ACHN (cell line): ENCODE data around the gene UROS.

Experiments
- DNase-seq: peaks from one replicate; pipeline ENCODE4 v3.0.0-alpha.2; 2015
- in situ Hi-C: cut with HindIII; loops from 2 replicates; pipeline ENCODE4 v1.10.0; 2017; ENCODE audit warnings: low sequenced_read_pairs, low pct_ligation_motif_present, low pct_unique_long_range_greater_than_20kb

Gene UROS

DNA sequence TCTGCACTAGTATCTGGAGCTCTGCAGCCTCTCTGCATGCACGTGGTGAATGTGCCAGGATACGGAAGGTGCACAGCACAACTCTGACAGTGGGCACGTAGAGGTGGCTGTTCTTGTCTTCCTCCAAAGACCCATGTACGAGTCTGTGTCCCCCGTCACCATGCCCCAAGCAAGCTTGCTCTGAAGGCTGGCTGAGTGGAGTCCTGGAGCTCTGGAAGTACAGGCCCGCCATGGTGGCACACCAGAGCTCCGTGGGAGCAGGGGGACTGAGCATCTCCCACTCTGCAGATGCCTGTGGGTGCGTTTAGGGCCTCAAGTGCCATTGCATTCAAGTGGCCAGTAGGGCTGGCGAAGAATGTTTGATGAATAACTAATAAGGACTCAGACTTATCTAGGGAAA lies 17.3 kb upstream of the UROS start:
- DNase-seq = no peak
- in situ Hi-C loops = no loop called here

DNA sequence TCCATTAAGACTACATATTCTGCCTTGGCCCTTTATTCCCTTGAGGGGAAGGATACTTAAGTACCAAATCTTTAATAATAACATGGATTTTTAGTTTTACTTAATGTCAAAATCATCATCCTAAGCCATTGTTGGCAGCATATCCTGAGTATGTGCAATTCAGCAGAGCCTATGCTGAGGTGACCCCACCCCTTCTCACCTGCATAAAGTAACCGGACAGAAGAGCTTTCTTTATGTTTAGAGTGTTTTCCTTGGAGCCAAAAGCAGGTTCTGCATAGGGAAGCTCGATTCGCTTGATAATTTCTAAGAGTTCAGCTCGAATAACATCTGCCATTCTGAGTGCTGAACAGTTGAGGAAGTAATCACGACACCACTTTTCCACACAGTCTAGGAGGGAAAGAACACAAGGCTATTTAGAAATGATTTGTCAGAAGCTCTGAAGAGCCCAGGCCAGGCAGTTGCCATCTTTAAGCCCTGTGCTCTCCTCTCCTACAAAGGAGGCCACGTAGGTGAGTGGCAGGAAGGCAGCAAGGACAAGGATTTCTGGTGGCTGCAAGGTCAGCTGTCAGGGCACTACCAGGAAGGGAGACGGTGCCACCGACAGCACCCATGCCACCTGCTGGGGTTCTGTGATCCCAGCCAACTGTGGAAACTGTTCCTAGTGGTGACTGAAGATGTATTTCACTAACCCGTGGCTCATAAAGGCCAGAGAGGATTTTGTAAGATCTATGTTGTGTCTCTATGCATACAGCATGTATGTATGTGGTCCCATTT lies 15.9 kb upstream of the UROS start:
- no peak for DNase-seq
- in situ Hi-C loops = no loop called here

DNA sequence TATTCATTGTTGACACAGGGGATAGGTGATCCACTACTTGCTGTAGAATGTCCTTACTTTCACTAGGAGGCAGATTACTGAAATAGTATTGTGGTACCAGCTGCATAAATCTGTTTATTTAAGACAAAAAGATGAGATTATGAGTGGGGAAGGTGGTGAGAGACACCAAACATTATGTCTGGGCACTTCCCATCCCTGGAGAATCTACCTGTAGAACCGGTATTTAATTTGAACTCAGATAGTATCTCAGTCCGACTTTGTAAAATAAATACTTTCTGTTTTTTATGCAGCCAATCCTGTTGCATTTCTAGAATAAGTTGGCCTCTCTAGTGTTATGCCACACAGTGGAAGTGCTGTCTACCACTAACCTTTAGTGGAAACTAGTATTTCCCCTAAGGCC lies 13.7 kb upstream of the UROS start:
- in situ Hi-C loops = no loop called here
- no peak for DNase-seq

GRCh38 chr10:125828311-125828710 lies 5.3 kb upstream of the UROS start:
- in situ Hi-C loops = no loop called here
- no peak for DNase-seq

- no peak for DNase-seq
- in situ Hi-C loops = no loop called here
Measured at GRCh38 chr10:125827133-125827532, 4.1 kb upstream of the UROS start.

GRCh38 chr10:125824736-125825135 lies 1.7 kb upstream of the UROS start:
- in situ Hi-C loops = no loop called here
- peak; percentile 40 for DNase-seq

DNA sequence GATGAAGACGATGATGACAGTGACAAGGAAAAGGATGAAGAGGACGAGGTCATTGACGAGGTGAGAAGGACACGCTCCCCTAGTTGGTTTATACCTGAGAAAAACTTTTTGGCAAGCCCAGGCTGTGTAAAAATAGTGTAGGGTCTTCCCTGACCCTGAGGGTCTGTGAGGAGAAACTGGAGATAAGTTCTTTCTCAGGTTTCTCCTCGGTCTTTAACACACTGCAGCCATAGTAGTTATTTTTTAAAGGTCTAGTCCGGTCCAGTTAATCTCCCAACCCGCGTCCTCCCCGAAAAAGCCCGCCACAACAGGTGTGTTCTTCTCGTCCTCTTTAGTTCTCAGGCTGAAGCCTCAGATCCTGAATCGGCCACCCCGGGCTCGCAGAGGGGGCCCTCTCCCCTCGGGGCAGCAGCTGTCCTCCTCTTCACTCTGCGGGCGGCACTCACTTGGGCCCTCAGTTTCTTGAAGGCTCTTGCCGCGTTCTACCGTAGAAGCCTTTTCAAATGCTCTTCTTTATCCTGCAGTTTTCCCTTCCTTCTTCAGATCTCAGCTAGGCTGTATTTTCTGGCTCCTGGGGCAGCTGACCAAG lies 699 bp upstream of the UROS start:
- in situ Hi-C loops = no loop called here

DNA sequence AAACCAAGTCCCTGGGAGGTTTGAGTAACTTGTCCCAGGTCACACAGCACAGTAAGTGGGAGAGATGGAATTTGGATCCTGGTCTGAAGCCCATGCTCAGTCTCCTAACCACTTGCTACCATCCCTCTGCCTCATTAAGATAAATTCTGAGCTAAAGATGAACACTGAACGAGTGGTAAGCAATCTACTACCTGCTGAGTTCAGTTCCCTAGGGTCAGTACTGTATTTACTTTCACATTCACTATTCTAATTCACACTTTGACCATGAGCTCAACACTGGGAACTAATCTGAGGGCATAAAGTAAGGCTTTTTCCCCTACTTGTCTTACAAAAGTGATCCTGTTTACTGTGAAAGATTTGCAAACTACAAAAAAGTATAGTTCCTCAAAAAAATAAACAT lies 2.4 kb downstream of the UROS start:
- no peak for DNase-seq
- in situ Hi-C loops = no loop called here

More for the DNA sequence above, 699 bp upstream of the UROS start:
- DNase-seq = peak; percentile 26

DNA sequence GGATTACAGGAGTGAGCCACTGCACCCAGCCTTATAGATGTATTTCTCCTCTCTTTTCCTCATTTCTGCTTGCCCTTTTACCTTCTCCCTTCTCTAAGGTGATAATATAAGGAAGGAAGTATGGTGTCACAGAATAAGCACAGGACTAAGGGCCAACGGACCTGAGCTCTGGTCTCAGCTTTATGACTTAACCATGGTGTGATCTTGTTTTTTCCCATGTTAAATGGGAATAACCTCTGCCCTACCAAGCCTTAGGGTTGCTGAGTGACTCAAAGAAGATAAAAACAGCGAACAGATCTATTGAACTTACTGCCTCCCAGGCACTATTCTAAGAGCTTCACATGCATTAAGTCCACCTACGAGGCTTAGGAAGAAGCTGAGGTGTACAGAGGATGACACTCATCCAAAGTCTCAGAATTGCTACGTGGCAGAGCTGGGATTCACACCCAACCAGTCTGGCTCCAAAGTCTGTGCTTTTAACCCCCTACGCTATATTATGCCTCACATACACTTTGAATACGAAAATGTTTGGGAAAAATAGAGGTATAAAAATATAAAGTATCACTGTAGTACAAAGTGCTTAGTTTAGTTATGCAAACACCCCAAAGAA lies 5.6 kb downstream of the UROS start:
- no peak for DNase-seq
- in situ Hi-C loops = no loop called here

GRCh38 chr10:125816548-125816947 lies 6.5 kb downstream of the UROS start:
- in situ Hi-C loops = no loop called here
- DNase-seq = no peak

- in situ Hi-C loops = no loop called here
Measured at GRCh38 chr10:125815764-125816163, 7.3 kb downstream of the UROS start.

DNA sequence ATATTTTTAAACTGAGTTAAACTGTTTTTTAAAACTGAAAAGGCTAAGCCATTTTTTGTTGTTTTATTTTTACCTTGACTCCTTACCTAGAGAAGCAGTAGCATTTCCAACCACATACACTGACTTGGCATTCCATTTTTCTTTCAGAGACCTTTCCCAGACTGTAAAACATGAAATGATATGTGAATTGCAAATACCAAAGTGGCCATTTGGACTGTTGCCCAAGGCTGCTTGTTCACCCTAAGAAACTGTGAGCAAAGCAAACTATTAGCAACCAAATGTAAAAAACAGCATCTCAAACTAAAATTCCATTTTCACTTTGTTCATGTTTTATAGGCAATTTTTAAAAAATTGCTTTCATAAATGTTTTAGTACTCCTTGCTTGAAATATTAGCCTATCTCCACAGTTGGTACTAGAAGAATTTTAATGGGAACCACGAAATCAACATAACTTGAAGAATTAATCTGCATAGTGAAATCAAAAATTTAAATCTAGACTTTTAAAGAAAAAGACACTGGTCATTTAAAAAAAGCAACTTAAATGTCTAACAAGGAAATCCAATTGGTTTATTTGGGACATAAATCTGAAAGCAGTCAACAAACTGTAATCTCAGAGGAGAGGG lies 10.8 kb downstream of the UROS start:
- in situ Hi-C loops = no loop called here
- no peak for DNase-seq

More at GRCh38 chr10:125815764-125816163, 7.3 kb downstream of the UROS start:
- DNase-seq = no peak

GRCh38 chr10:125811251-125811650 lies 11.8 kb downstream of the UROS start:
- no peak for DNase-seq
- in situ Hi-C loops = no loop called here

- in situ Hi-C loops = no loop called here
- no peak for DNase-seq
Measured at GRCh38 chr10:125808047-125808446, 15.0 kb downstream of the UROS start.

DNA sequence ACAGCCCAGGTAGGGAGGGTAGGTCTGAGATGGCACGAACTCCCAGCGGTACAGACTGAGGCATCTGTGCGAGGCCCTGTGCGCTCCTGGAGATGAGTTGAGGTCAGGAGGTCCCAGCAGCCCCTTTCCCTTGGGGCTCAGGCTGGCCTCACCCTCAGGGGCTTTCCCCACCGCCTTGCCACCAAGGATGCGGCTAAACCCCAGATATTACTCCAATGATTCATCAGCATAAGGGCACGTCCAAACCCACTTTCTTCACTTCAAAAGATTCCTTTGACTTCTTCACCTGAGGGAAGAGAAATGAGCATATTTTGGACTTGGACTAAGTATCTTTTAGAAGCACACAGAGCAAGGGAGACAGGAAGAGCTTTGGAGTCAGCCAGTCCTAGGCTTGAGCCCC lies 20.3 kb downstream of the UROS start:
- in situ Hi-C loops = no loop called here
- no peak for DNase-seq

DNA sequence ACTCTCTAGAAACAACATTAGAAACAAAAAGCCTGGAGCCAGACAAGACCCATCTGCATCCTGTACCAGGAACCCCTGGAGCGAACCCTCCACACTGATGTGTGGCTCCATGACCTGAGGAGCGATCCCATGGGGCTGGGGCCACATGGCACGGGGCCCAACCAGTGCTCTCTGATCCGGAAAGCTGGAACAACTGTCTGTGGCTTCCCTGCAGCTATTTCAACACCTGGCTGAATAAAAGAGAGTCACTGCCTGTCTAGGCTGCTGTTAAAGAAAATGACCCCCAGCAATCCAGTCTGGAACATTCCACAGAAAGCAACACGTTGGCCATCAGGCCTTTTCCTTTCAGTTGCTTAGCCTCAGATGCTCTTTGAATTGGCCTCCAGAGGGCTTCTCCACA lies 20.9 kb downstream of the UROS start:
- in situ Hi-C loops = no loop called here
- DNase-seq = no peak

DNA sequence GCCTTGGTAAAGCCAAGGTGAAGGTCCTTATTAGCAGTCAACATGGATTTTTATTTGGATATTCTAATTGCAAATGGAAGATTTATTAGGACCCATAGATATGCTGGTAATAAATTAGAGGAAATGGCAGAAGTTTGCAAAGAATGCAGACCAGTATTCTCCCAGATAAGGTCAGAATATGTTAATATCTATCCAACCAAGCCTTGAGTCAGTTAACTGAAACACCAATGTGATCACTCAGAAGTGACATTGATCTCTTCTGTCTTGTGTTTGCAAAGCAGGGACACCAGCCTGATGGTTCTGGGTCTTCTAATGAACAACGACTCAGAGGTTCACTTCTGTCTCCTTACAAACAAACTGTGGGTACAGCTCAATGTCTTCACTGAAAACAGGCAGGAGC lies 21.5 kb downstream of the UROS start:
- in situ Hi-C loops = no loop called here
- DNase-seq = no peak

DNA sequence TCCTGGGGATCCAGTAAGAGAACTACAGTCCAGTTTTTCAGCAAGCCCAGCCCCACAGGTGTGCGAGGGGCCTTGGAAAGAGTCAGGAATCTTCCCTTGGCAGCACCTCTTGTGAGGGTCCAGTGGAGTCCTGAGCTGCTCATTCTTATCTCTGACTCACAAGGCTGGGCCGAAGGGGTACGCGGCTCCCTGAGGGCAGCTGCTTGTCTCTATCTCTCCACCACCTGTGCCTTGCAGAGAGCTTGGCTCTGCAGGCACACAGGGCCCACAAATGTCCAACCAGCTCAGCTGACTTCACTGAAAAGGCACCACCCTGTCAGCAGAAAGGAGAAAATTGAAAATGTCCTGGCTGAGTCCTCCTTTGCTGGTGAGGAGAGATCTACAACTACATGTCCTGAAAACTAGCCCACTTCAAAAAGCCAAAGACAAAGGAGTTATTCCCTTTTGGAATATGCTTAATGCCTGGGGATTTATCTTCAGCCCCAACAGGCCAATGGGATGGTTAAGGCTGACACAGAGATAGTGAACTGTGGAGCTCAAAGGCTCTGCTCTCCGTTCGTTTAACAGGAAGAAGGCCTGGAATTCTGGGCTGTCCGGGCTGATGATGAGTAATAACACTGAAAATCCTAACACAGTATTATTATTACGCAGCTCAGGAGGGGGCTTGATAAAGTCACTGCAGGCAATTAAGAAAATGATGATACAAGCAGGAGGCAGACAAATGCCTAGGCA lies 23.4 kb downstream of the UROS start:
- DNase-seq = no peak
- in situ Hi-C loops = no loop called here
